ENCODE data around the gene TMBIM6. TPM values are rescaled to one million over a fixed set of nuclear protein-coding genes. Genes with fewer than 3 reads are reported as not detected.

Gene TMBIM6
- polyA plus RNA-seq, 3 donors = 315 to 1,453 (median 1,396) TPM

DNA sequence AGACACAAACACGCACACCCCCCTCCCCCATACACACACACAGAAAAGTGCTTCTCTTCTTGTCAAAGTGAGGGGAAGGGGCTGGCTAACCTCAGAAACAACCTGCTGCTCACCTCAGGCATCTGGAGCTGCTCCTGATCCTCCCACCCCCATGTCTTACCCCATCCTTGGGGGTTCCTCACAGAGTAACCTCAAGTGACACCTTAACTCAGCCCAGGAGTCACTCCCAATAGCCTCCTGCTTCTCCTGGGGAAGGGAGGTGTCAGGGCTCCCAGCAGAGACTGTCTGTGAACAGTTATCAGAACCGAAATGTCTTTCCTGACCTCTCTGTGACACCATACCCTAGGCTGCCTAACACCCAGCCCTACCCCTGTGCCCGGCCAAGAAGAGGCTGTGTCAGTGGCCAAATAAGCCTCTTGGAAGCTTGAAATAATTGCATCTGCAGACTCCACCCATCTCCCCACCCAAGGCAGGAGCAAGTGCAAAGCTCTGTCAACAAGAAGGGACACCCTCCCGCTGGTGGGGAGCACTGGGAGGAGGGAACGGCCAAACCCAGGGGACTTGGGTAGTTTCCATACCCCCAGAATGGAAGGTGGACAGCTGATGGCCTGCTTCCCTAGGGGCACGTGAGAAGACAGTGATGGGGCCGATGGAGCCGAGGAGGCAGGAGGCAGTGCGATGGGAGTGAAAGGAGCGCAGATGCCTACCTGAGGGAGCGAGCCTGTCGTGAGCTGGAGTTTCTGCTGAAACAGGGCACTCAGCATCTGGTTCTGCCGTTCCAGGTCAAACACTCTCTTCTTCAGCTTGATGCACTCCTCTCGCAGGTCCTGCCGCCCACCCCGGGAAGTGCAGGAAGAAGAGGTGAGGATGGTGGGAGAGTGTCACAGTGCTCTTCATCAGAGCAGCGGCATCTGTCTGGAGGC is 60.0 kb downstream of the TMBIM6 start:
- TF ChIP-seq, protein P1, sequence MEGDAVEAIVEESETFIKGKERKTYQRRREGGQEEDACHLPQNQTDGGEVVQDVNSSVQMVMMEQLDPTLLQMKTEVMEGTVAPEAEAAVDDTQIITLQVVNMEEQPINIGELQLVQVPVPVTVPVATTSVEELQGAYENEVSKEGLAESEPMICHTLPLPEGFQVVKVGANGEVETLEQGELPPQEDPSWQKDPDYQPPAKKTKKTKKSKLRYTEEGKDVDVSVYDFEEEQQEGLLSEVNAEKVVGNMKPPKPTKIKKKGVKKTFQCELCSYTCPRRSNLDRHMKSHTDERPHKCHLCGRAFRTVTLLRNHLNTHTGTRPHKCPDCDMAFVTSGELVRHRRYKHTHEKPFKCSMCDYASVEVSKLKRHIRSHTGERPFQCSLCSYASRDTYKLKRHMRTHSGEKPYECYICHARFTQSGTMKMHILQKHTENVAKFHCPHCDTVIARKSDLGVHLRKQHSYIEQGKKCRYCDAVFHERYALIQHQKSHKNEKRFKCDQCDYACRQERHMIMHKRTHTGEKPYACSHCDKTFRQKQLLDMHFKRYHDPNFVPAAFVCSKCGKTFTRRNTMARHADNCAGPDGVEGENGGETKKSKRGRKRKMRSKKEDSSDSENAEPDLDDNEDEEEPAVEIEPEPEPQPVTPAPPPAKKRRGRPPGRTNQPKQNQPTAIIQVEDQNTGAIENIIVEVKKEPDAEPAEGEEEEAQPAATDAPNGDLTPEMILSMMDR (IDR thresholded peaks at IDR 0.05) = no peak
- Histone ChIP-seq H3K27me3 (ENCODE audit: control insufficient read depth in 2 of 2, insufficient read depth in 2 of 2, low read length in 2 of 2) (no peaks in the 10 kb centered on the region), H3K4me2 (replicated peaks; ENCODE audit: extremely low read depth, low read length, poor library complexity, severe bottlenecking) (no peak overlapping the region), H2AFZ (ENCODE audit: insufficient read depth, low read depth, low read length, poor library complexity, severe bottlenecking) (no peak overlapping the region), H3K4me3 (replicated peaks in 1 of 3; ENCODE audit: low read depth in 2 of 3, low read length in 3 of 3) (no peak overlapping the region), H3K9ac (ENCODE audit: insufficient read depth, low read length, poor library complexity, severe bottlenecking) (no peak overlapping the region), H3K79me2 (ENCODE audit: insufficient read depth, low read length) (no peaks in the 10 kb centered on the region), H4K20me1 (ENCODE audit: insufficient read depth, low read length) (peaks cover 40% of the 10 kb centered on the region), H3K9me3 (replicated peaks in 1 of 2; ENCODE audit: control insufficient read depth in 1 of 2, insufficient read depth in 1 of 2, low read length in 2 of 2) (no peaks in the 10 kb centered on the region), H3K4me1 (ENCODE audit: control insufficient read depth in 1 of 2, insufficient read depth in 2 of 2, low read length in 2 of 2) (peaks cover 17 to 20% of the 10 kb centered on the region in 2 donors), H3K27ac (ENCODE audit: low read depth in 1 of 2, low read length in 2 of 2) (no peak overlapping the region), H3K36me3 (replicated peaks in 1 of 2; ENCODE audit: control insufficient read depth in 1 of 2, insufficient read depth in 2 of 2, low read length in 2 of 2) (peaks cover 79 to 97% of the 10 kb centered on the region in 2 donors)
- peaks cover 76 to 90% of the 10 kb centered on the region in 2 donors for H3K36me3 Mint-ChIP-seq
- H3K27ac Mint-ChIP-seq = no peak overlapping the region
- 97% methylated on average over 15 of the region's 17 CpGs for WGBS (ENCODE audit: insufficient coverage)
- H3K9me3 Mint-ChIP-seq = no peaks in the 10 kb centered on the region
- no peak overlapping the region for H3K4me3 Mint-ChIP-seq
- no peaks in the 10 kb centered on the region for H3K27me3 Mint-ChIP-seq (ENCODE audit: low read depth in 3 of 3)
- DNase-seq = no peak
- intact Hi-C loops (cut with micrococcal nuclease) = no loop called here
- H3K4me1 Mint-ChIP-seq = peaks cover 17% of the 10 kb centered on the region

DNA sequence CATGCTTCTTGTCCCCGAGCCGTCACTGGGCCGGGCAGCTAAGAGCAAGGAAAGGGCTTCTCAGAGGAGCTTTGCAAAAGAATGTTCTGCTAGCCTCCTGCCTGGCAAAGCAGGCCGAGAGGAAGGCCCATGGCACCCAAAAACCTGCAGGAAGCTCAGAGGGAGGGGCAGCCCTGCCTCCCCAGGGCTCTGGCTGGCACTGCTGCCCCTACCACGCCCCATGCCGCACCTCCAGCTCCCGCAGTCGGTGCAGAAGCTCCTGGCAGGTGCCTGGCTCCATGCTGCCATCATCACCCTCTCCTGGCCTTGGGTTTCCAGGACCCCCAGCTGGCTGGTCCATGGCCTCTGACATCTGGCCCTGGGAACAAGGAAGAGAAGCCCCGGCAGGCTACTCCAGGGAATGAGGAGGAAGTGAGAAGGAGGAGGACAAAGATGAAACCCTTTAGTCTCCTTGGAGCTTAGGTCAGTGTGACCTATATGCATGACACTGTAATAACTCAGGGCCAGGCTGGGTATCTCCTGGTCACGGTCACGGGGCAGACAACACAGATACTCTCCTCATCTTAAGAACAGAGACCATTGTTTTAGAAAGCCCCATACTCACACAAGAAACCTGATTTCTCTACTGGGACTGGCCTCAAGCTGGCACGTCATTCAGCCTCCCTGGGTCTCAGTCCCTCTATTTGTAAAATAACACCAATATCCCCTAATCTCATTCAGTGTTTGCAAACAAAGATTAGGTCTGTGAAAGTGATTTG is 62.5 kb downstream of the TMBIM6 start:
- 98% methylated on average over 10 of the region's 12 CpGs for WGBS (ENCODE audit: insufficient coverage)
- no peak overlapping the region for H3K4me2 ChIP-seq (replicated peaks; ENCODE audit: extremely low read depth, low read length, poor library complexity, severe bottlenecking)
- H2AFZ ChIP-seq (ENCODE audit: insufficient read depth, low read depth, low read length, poor library complexity, severe bottlenecking) = no peak overlapping the region
- no peaks in the 10 kb centered on the region for H3K4me1 ChIP-seq (ENCODE audit: control insufficient read depth in 1 of 2, insufficient read depth in 2 of 2, low read length in 2 of 2)
- TF ChIP-seq, protein P1 (IDR thresholded peaks at IDR 0.05) = no peak
- peaks cover 65% of the 10 kb centered on the region for H4K20me1 ChIP-seq (ENCODE audit: insufficient read depth, low read length)
- Mint-ChIP-seq H3K4me1 (peaks cover 1% of the 10 kb centered on the region), H3K27ac (no peak overlapping the region), H3K27me3 (ENCODE audit: low read depth in 3 of 3) (no peaks in the 10 kb centered on the region), H3K36me3 (peaks cover 81 to 91% of the 10 kb centered on the region in 2 donors), H3K4me3 (no peak overlapping the region), H3K9me3 (no peaks in the 10 kb centered on the region)
- DNase-seq = no peak
- H3K27ac ChIP-seq (ENCODE audit: low read depth in 1 of 2, low read length in 2 of 2) = no peak overlapping the region
- H3K9me3 ChIP-seq (replicated peaks in 1 of 2; ENCODE audit: control insufficient read depth in 1 of 2, insufficient read depth in 1 of 2, low read length in 2 of 2) = no peaks in the 10 kb centered on the region
- no peaks in the 10 kb centered on the region for H3K27me3 ChIP-seq (ENCODE audit: control insufficient read depth in 2 of 2, insufficient read depth in 2 of 2, low read length in 2 of 2)
- peaks cover 13% of the 10 kb centered on the region for H3K79me2 ChIP-seq (ENCODE audit: insufficient read depth, low read length)
- H3K36me3 ChIP-seq (replicated peaks in 1 of 2; ENCODE audit: control insufficient read depth in 1 of 2, insufficient read depth in 2 of 2, low read length in 2 of 2) = peaks cover 73 to 99% of the 10 kb centered on the region in 2 donors
- intact Hi-C loops (cut with micrococcal nuclease) = no loop called here
- H3K4me3 ChIP-seq (replicated peaks in 1 of 3; ENCODE audit: low read depth in 2 of 3, low read length in 3 of 3) = no peak overlapping the region
- H3K9ac ChIP-seq (ENCODE audit: insufficient read depth, low read length, poor library complexity, severe bottlenecking) = no peak overlapping the region

Data from CD14-positive monocyte (primary cell).